GM18861 (cell line): Measurements from ENCODE around the gene CAV1.

Experiments used
- ATAC-seq: cut with Tn5 transposase; IDR thresholded peaks from one replicate; pipeline ENCODE4 v1.9.1; 2021; ENCODE audit not compliant: unreplicated experiment

CAV1 gene

GRCh38 chr7:116502201-116503096 is 22.4 kb upstream of the CAV1 start:
- no peak for ATAC-seq

GRCh38 chr7:116503835-116504234 is 21.0 kb upstream of the CAV1 start:
- no peak for ATAC-seq

- ATAC-seq, result no peak
Observed at GRCh38 chr7:116505278-116505677, 19.6 kb upstream of the CAV1 start.

- no peak for ATAC-seq
Observed at GRCh38 chr7:116505823-116506222, 19.0 kb upstream of the CAV1 start.

GRCh38 chr7:116509982-116510579 is 14.8 kb upstream of the CAV1 start:
- no peak for ATAC-seq

- ATAC-seq, result no peak
Observed at GRCh38 chr7:116510795-116511194, 14.0 kb upstream of the CAV1 start.

GRCh38 chr7:116511552-116512519 is 13.0 kb upstream of the CAV1 start:
- peak; percentile 99 for ATAC-seq

GRCh38 chr7:116512520-116513188 is 12.2 kb upstream of the CAV1 start:
- ATAC-seq, result no peak

GRCh38 chr7:116515584-116515983 is 9.3 kb upstream of the CAV1 start:
- no peak for ATAC-seq

GRCh38 chr7:116516324-116516723 is 8.5 kb upstream of the CAV1 start:
- ATAC-seq, result no peak

- ATAC-seq, result no peak
Observed at GRCh38 chr7:116517626-116518025, 7.2 kb upstream of the CAV1 start.

- no peak for ATAC-seq
Observed at GRCh38 chr7:116518961-116519360, 5.9 kb upstream of the CAV1 start.

GRCh38 chr7:116521046-116521664 is 3.7 kb upstream of the CAV1 start:
- no peak for ATAC-seq

- no peak for ATAC-seq
Observed at GRCh38 chr7:116522247-116522646, 2.6 kb upstream of the CAV1 start.

GRCh38 chr7:116524221-116524608 is 621 bp upstream of the CAV1 start:
- no peak for ATAC-seq

GRCh38 chr7:116525298-116525912 is 569 bp downstream of the CAV1 start:
- ATAC-seq, result peak; percentile 26

- ATAC-seq, result peak; percentile 90
Observed at GRCh38 chr7:116525913-116526861, 1.4 kb downstream of the CAV1 start.

GRCh38 chr7:116526897-116527296 is 2.1 kb downstream of the CAV1 start:
- no peak for ATAC-seq

GRCh38 chr7:116527521-116527920 is 2.7 kb downstream of the CAV1 start:
- ATAC-seq, result no peak
